Measurements from ENCODE around the gene GALNT16.

- no peak for TF ChIP-seq CTCF (IDR thresholded peaks at IDR 0.05; ENCODE audit: borderline replicate concordance, extremely low read depth, low read length, poor library complexity, severe bottlenecking)
- no peak for TF ChIP-seq EZH2 (IDR thresholded peaks at IDR 0.05; ENCODE audit: borderline replicate concordance, low read depth, low read length, severe bottlenecking)
Observed at GRCh38 chr14:69261761-69262331, 1.9 kb downstream of the GALNT16 start.
